Measurements from ENCODE around the gene HEATR5A.

GRCh38 chr14:31419179-31419966 is 977 bp downstream of the HEATR5A start:
- TF ChIP-seq CTCF (conservative IDR thresholded peaks at IDR 0.05; ENCODE audit: low read depth, low read length) (no peak), EZH2phosphoT487 (IDR thresholded peaks at IDR 0.05; ENCODE audit: borderline replicate concordance, low read length) (no peak), EZH2 (IDR thresholded peaks at IDR 0.05; ENCODE audit: low read length, unreplicated experiment) (no peak)

All from PC-3 (cell line).